Ectodermal cell (in vitro differentiated cells): ENCODE results near the gene AK9. TPM values are rescaled to one million over a fixed set of nuclear protein-coding genes. Genes with fewer than 3 reads are reported as not detected.
"Not testable (repeated sequence)": the region's sequence is repeated elsewhere in the genome, so short reads cannot be mapped to it uniquely, and the experiment has no call there.

Experiments
- H3K27ac ChIP-seq: 2 replicates; pipeline ENCODE4 v1.7.0; 2013; ENCODE audit warnings: mild to moderate bottlenecking, low read depth, low read length; ENCODE audit not compliant: insufficient read depth, poor library complexity, severe bottlenecking
- H3K27me3 ChIP-seq: 2 replicates; pipeline ENCODE4 v1.7.0; 2013; ENCODE audit warnings: mild to moderate bottlenecking, low read length; ENCODE audit not compliant: insufficient read depth, control insufficient read depth, poor library complexity, severe bottlenecking
- H3K36me3 ChIP-seq: one replicate; pipeline ENCODE4 v1.7.0; 2013; ENCODE audit warnings: low read length; ENCODE audit not compliant: control insufficient read depth, insufficient read depth
- H3K4me1 ChIP-seq: one replicate; pipeline ENCODE4 v1.7.0; 2013; ENCODE audit warnings: low read length; ENCODE audit not compliant: control insufficient read depth, insufficient read depth
- H3K4me3 ChIP-seq: 2 replicates; pipeline ENCODE4 v1.7.0; 2013; ENCODE audit warnings: low read depth, low read length, control low read depth; ENCODE audit not compliant: insufficient read depth
- H3K9me3 ChIP-seq: 2 replicates; pipeline ENCODE4 v1.7.0; 2013; ENCODE audit warnings: mild to moderate bottlenecking, low read length, moderate library complexity; ENCODE audit not compliant: control insufficient read depth
- WGBS, 2 experiments: methylation state at CpG; one replicate each; pipeline ENCODE4 v1.1.7; 2013; ENCODE audit warnings: missing lambda C conversion rate in 2 of 2; 5-methylcytosine and 5-hydroxymethylcytosine counted together
- polyA plus RNA-seq, 4 experiments: library from polyadenylated mRNA; stranded (reverse); fragments of 50-300 nt; gene quantifications; one replicate each; pipeline ENCODE4 v1.2.3, GENCODE V29; 2013

Gene AK9
- 7.4 TPM for polyA plus RNA-seq (2013, experiment 1 of 4)
- polyA plus RNA-seq (2013, experiment 2 of 4), result 7.8 TPM
- 6.5 TPM for polyA plus RNA-seq (2013, experiment 3 of 4)
- 7.5 TPM for polyA plus RNA-seq (2013, experiment 4 of 4)

GRCh38 chr6:109690737-109691621 is at the start of gene AK9, which contains the start of gene FIG4:
AK9 (minus strand) TSS chr6:109691202; CDS start chr6:109675745, 15,457 bp downstream.
FIG4 (plus strand) TSS chr6:109691296; CDS start chr6:109691436, 140 bp downstream.
- WGBS, 2 experiments, result 1% methylated on average over 47 of the region's 47 CpGs

GRCh38 chr6:109740787-109741186 is 49.8 kb upstream of the AK9 start:
- Histone ChIP-seq H3K4me1 (no peaks in the 10 kb centered on the region), H3K4me3 (no peak overlapping the region), H3K27me3 (no peaks in the 10 kb centered on the region), H3K36me3 (no peaks in the 10 kb centered on the region), H3K27ac (no peak overlapping the region), H3K9me3 (no peaks in the 10 kb centered on the region)
- 92 to 94% methylated on average over 7 of the region's 7 CpGs for WGBS, 2 experiments

More at GRCh38 chr6:109690737-109691621, at the start of gene AK9, which contains the start of gene FIG4:
- Histone ChIP-seq H3K27me3 (peaks cover 3% of the 10 kb centered on the region), H3K27ac (peak within 1 kb of the TSS; percentile 95), H3K4me3 (peak within 1 kb of the TSS; percentile 95), H3K36me3 (no peaks in the 10 kb centered on the region), H3K4me1 (no peaks in the 10 kb centered on the region), H3K9me3 (no peaks in the 10 kb centered on the region)

- Histone ChIP-seq H3K27ac (no peak overlapping the region), H3K4me1 (no peaks in the 10 kb centered on the region), H3K27me3 (no peaks in the 10 kb centered on the region), H3K9me3 (no peaks in the 10 kb centered on the region), H3K4me3 (no peak overlapping the region), H3K36me3 (no peaks in the 10 kb centered on the region)
- 97 to 100% methylated on average over 1 to 3 of the region's 3 CpGs for WGBS, 2 experiments
Measured at GRCh38 chr6:109739686-109740085, 48.7 kb upstream of the AK9 start.

- H3K27me3 ChIP-seq, result no peaks in the 10 kb centered on the region
- no peaks in the 10 kb centered on the region for H3K36me3 ChIP-seq
- H3K4me3 ChIP-seq, result no peak overlapping the region
- H3K9me3 ChIP-seq, result no peaks in the 10 kb centered on the region
- no peak overlapping the region for H3K27ac ChIP-seq
- H3K4me1 ChIP-seq, result no peaks in the 10 kb centered on the region
- 94 to 99% methylated on average over 2 of the region's 2 CpGs for WGBS, 2 experiments
Measured at GRCh38 chr6:109738667-109739066, 47.7 kb upstream of the AK9 start.

GRCh38 chr6:109738255-109738654 is 47.3 kb upstream of the AK9 start:
- H3K36me3 ChIP-seq, result no peaks in the 10 kb centered on the region
- no peak overlapping the region for H3K4me3 ChIP-seq
- H3K27ac ChIP-seq, result no peak overlapping the region
- H3K27me3 ChIP-seq, result no peaks in the 10 kb centered on the region
- H3K9me3 ChIP-seq, result no peaks in the 10 kb centered on the region
- H3K4me1 ChIP-seq, result no peaks in the 10 kb centered on the region
- WGBS, 2 experiments, result 90 to 100% methylated on average over 1 of the region's 1 CpG

- Histone ChIP-seq H3K9me3 (no peaks in the 10 kb centered on the region), H3K27ac (no peak overlapping the region), H3K4me1 (no peaks in the 10 kb centered on the region), H3K4me3 (no peak overlapping the region), H3K36me3 (no peaks in the 10 kb centered on the region), H3K27me3 (no peaks in the 10 kb centered on the region)
- 40% methylated on average over 1 of the region's 1 CpG; no CpG with 5 or more reads in 1 of the 2 experiments for WGBS, 2 experiments
Measured at GRCh38 chr6:109736273-109737025, 45.4 kb upstream of the AK9 start.

- not testable (repeated sequence) for H3K4me1 ChIP-seq, H3K9me3 ChIP-seq, H3K27ac ChIP-seq, H3K4me3 ChIP-seq, H3K27me3 ChIP-seq, H3K36me3 ChIP-seq
- 92 to 96% methylated on average over 3 of the region's 3 CpGs for WGBS, 2 experiments
Measured at GRCh38 chr6:109725250-109725649, 34.2 kb upstream of the AK9 start.

GRCh38 chr6:109722564-109723254 is 31.7 kb upstream of the AK9 start:
- WGBS, 2 experiments, result 95 to 96% methylated on average over 3 of the region's 3 CpGs
- H3K9me3 ChIP-seq, result no peaks in the 10 kb centered on the region
- H3K4me1 ChIP-seq, result no peaks in the 10 kb centered on the region
- no peaks in the 10 kb centered on the region for H3K27me3 ChIP-seq
- H3K4me3 ChIP-seq, result no peak overlapping the region
- no peaks in the 10 kb centered on the region for H3K36me3 ChIP-seq
- no peak overlapping the region for H3K27ac ChIP-seq

- Histone ChIP-seq H3K4me3 (no peak overlapping the region), H3K36me3 (no peaks in the 10 kb centered on the region), H3K27me3 (no peaks in the 10 kb centered on the region), H3K27ac (no peak overlapping the region), H3K4me1 (no peaks in the 10 kb centered on the region), H3K9me3 (no peaks in the 10 kb centered on the region)
- WGBS, 2 experiments, result 100% methylated on average over 1 to 2 of the region's 3 CpGs
Measured at GRCh38 chr6:109722011-109722410, 31.0 kb upstream of the AK9 start.
